ENCODE results near the gene TEX52.
"Not testable (repeated sequence)": the region's sequence is repeated elsewhere in the genome, so short reads cannot be mapped to it uniquely, and the experiment has no call there.

The TEX52 gene

GRCh38 chr12:2857021-2857431, at the start of gene TEX52:
Gene TEX52 (minus strand): TSS chr12:2857039. CDS start chr12:2857026, 13 bp downstream.
- no peak for DNase-seq

GRCh38 chr12:2904260-2904659, 47.4 kb upstream of the TEX52 start:
- DNase-seq: no peak

GRCh38 chr12:2902272-2902880, 45.5 kb upstream of the TEX52 start:
- no peak for DNase-seq

GRCh38 chr12:2900642-2901041, 43.8 kb upstream of the TEX52 start:
- no peak for DNase-seq

- no peak for DNase-seq
Measured at GRCh38 chr12:2897418-2897817, 40.6 kb upstream of the TEX52 start.

- DNase-seq: no peak
Measured at GRCh38 chr12:2895511-2895910, 38.7 kb upstream of the TEX52 start.

GRCh38 chr12:2895051-2895451, 38.2 kb upstream of the TEX52 start:
- no peak for DNase-seq

GRCh38 chr12:2893007-2893406, 36.2 kb upstream of the TEX52 start:
- DNase-seq: no peak

GRCh38 chr12:2892246-2892645, 35.4 kb upstream of the TEX52 start:
- DNase-seq: no peak

GRCh38 chr12:2891240-2892053, 34.6 kb upstream of the TEX52 start:
- DNase-seq: peak; percentile 28

GRCh38 chr12:2890388-2891239, 33.8 kb upstream of the TEX52 start, which contains the start of gene TULP3:
Gene TULP3 (plus strand): TSS chr12:2890891. CDS start chr12:2890948, 57 bp downstream.
- peak; percentile 97 for DNase-seq

GRCh38 chr12:2890001-2890387, 33.2 kb upstream of the TEX52 start:
- no peak for DNase-seq

- DNase-seq: no peak
Measured at GRCh38 chr12:2886768-2887450, 30.1 kb upstream of the TEX52 start.

- no peak for DNase-seq
Measured at GRCh38 chr12:2884810-2885209, 28.0 kb upstream of the TEX52 start.

GRCh38 chr12:2879853-2880252, 23.0 kb upstream of the TEX52 start:
- DNase-seq: no peak

- no peak for DNase-seq
Measured at GRCh38 chr12:2877953-2878732, 21.3 kb upstream of the TEX52 start.

- DNase-seq: peak; percentile 85
Measured at GRCh38 chr12:2877047-2877952, 20.5 kb upstream of the TEX52 start, which contains the start of the genes FOXM1 and RHNO1. Gene FOXM1 (minus strand): TSS chr12:2877174. CDS start chr12:2874478, 2,696 bp downstream. Gene RHNO1 (plus strand): TSS chr12:2877223. CDS start chr12:2885367, 8,144 bp downstream.

GRCh38 chr12:2876431-2877046, 19.7 kb upstream of the TEX52 start:
- peak; percentile 35 for DNase-seq

- DNase-seq: not testable (repeated sequence)
Measured at GRCh38 chr12:2868986-2869632, 12.3 kb upstream of the TEX52 start.

- DNase-seq: no peak
Measured at GRCh38 chr12:2864198-2864597, 7.4 kb upstream of the TEX52 start.
